Memory B cell (primary cell): ENCODE results near the gene TULP4.

ENCODE experiments used
- ATAC-seq: fragments of 150-1000 bp; cut with Tn5 transposase; 2 replicates; pipeline ENCODE4 v1.10.0; 2021; ENCODE audit warnings: low read depth, mild to moderate bottlenecking, moderate library complexity
- DNase-seq, 2 donors: peaks; one replicate each; pipeline ENCODE4 v3.0.0; 2022; ENCODE audit warnings: low spot score in 2 of 2
- H3K27ac Mint-ChIP-seq: one replicate; pipeline ENCODE4 v1.8.0; 2022; ENCODE audit warnings: mild to moderate bottlenecking, moderate library complexity, mixed read lengths
- H3K27me3 Mint-ChIP-seq: one replicate; pipeline ENCODE4 v1.8.0; 2022; ENCODE audit warnings: mixed read lengths
- H3K36me3 Mint-ChIP-seq: one replicate; pipeline ENCODE4 v1.8.0; 2022; ENCODE audit warnings: mild to moderate bottlenecking, mixed read lengths
- H3K4me1 Mint-ChIP-seq: one replicate; pipeline ENCODE4 v1.8.0; 2022; ENCODE audit warnings: mixed read lengths
- H3K4me3 Mint-ChIP-seq: one replicate; pipeline ENCODE4 v1.8.0; 2022; ENCODE audit warnings: mild to moderate bottlenecking, moderate library complexity, mixed read lengths
- H3K9me3 Mint-ChIP-seq: one replicate; pipeline ENCODE4 v1.8.0; 2022; ENCODE audit warnings: mixed read lengths

Gene TULP4, protein sequence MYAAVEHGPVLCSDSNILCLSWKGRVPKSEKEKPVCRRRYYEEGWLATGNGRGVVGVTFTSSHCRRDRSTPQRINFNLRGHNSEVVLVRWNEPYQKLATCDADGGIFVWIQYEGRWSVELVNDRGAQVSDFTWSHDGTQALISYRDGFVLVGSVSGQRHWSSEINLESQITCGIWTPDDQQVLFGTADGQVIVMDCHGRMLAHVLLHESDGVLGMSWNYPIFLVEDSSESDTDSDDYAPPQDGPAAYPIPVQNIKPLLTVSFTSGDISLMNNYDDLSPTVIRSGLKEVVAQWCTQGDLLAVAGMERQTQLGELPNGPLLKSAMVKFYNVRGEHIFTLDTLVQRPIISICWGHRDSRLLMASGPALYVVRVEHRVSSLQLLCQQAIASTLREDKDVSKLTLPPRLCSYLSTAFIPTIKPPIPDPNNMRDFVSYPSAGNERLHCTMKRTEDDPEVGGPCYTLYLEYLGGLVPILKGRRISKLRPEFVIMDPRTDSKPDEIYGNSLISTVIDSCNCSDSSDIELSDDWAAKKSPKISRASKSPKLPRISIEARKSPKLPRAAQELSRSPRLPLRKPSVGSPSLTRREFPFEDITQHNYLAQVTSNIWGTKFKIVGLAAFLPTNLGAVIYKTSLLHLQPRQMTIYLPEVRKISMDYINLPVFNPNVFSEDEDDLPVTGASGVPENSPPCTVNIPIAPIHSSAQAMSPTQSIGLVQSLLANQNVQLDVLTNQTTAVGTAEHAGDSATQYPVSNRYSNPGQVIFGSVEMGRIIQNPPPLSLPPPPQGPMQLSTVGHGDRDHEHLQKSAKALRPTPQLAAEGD (N-terminal part only)

GRCh38 chr6:158312165-158312564 lies at the start of gene TULP4:
Gene TULP4, plus strand, starts transcription at chr6:158312465. Its CDS starts 1,552 bp downstream, at chr6:158314017.
- Mint-ChIP-seq H3K36me3 (peaks cover 22% of the 10 kb centered on the region), H3K9me3 (no peaks in the 10 kb centered on the region), H3K27ac (peak within 1 kb of the TSS; percentile 58), H3K27me3 (no peaks in the 10 kb centered on the region), H3K4me1 (peaks cover 18% of the 10 kb centered on the region), H3K4me3 (no peak within 1 kb of the TSS)
- DNase-seq (no peak), ATAC-seq (no peak)

- no peak for ATAC-seq
- no peak overlapping the region for H3K4me3 Mint-ChIP-seq
- no peaks in the 10 kb centered on the region for H3K9me3 Mint-ChIP-seq
These were observed 49.5 kb upstream of the TULP4 start for GRCh38 chr6:158262755-158263154.

DNA sequence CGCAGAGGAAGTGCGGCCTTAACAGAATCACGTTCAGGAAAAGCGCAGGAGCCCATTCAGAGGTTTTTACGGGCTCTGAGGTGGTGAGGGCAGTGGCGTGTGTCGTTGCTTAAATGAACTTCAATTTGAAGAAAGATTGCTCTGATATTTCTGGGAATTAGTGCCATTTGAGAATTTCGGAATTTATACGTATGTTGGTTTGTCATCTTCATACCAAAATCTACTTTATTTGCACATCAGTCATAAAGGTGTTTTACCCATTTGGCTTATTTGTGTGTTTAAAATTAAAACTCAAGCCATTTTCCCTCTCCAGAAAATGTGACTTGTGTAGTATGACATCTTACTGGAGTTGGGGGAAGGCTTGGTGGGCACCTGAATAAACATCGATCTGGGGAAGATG lies 48.1 kb upstream of the TULP4 start:
- no peaks in the 10 kb centered on the region for H3K27me3 Mint-ChIP-seq
- H3K27ac Mint-ChIP-seq, result no peak overlapping the region
- no peaks in the 10 kb centered on the region for H3K9me3 Mint-ChIP-seq
- H3K4me3 Mint-ChIP-seq, result no peak overlapping the region
- peaks cover 14% of the 10 kb centered on the region for H3K4me1 Mint-ChIP-seq
- H3K36me3 Mint-ChIP-seq, result peaks cover 13% of the 10 kb centered on the region
- DNase-seq (no peak), ATAC-seq (no peak)

More at GRCh38 chr6:158262755-158263154, 49.5 kb upstream of the TULP4 start:
- Mint-ChIP-seq H3K27me3 (no peaks in the 10 kb centered on the region), H3K4me1 (peaks cover 20% of the 10 kb centered on the region), H3K27ac (no peak overlapping the region), H3K36me3 (peaks cover 14% of the 10 kb centered on the region)
- no peak for DNase-seq

DNA sequence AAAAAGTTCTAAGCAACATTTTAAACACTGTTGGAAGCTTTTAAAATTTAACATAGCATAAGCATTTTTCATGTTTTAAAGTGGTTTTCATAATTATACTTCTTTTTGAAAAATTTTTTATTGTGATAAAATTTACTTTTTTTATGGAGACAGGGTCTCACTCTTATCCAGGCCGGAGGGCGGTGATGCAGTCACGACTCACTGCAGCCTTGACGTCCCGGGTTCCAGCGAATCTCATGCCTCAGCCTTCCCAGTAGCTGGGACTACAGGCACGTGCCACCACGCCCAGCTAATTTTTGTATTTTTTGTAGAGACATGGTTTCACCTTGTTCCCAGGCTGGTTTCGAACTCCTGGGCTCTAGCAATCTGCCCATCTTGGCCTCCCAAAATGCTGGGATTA lies 46.1 kb upstream of the TULP4 start:
- Mint-ChIP-seq H3K27ac (no peak overlapping the region), H3K4me1 (peaks cover 13% of the 10 kb centered on the region), H3K36me3 (peaks cover 13% of the 10 kb centered on the region), H3K4me3 (no peak overlapping the region), H3K9me3 (no peaks in the 10 kb centered on the region), H3K27me3 (no peaks in the 10 kb centered on the region)
- no peak for DNase-seq
- ATAC-seq, result no peak

GRCh38 chr6:158268361-158269147 lies 43.7 kb upstream of the TULP4 start:
- peaks cover 19% of the 10 kb centered on the region for H3K36me3 Mint-ChIP-seq
- ATAC-seq, result no peak
- no peaks in the 10 kb centered on the region for H3K9me3 Mint-ChIP-seq
- H3K27ac Mint-ChIP-seq, result no peak overlapping the region
- DNase-seq, result no peak
- no peak overlapping the region for H3K4me3 Mint-ChIP-seq
- H3K4me1 Mint-ChIP-seq, result peaks cover 16% of the 10 kb centered on the region
- no peaks in the 10 kb centered on the region for H3K27me3 Mint-ChIP-seq

DNA sequence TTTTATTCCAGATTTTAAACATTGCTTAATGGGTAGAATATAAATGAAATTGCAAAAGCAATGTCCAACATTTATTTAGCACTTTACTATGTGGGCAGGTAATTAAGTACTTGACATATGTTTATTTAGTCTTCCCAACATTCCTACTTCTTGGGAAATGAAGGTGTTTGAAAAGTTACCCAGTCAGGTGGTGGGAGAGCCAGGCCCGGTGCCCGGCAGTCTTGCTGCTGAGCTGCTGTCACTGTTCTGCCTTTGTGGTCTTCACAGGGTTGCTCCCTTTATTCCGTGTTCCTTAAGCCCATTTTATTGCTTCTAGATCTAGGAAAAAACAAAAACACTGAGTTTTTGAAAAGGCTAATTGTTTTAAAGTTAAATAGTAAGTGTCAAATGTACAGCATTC lies 42.6 kb upstream of the TULP4 start:
- H3K27ac Mint-ChIP-seq, result no peak overlapping the region
- no peak for ATAC-seq
- no peaks in the 10 kb centered on the region for H3K9me3 Mint-ChIP-seq
- H3K27me3 Mint-ChIP-seq, result no peaks in the 10 kb centered on the region
- no peak overlapping the region for H3K4me3 Mint-ChIP-seq
- H3K36me3 Mint-ChIP-seq, result peaks cover 21% of the 10 kb centered on the region
- H3K4me1 Mint-ChIP-seq, result peaks cover 16% of the 10 kb centered on the region
- DNase-seq, result no peak

DNA sequence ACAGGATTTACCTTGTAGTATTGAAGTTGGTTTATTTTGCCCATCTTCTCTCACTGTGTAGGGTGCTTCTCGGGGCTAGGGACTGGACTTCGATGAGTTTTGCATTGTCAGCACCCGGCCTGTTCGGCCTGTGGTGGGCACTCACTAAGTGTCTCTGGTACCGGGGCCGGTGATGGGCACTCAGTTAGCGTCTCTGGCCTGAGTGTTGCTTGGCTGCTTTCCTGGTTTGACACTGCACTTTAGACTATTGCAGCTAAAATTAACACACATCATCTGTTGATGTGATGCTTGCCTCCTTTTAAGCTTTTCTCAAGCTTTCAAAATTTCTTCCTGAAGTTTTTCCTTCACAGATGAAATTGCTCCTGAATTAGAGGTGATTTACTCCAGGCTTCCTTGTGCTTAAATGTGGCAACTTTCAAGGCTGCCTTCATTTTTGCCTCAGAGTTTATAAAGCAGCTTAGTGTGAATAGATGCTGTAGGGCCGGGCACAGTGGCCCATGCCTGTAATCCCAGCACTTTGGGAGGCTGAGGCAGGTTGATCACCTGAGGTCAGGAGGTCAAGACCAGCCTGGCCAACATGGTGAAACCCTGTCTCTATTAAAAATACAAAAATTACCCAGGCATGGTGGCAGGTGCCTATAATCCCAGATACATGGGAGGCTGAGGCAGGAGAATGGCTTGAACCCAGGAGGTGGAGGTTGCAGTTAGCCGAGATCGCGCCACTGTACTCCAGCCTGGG lies 41.7 kb upstream of the TULP4 start:
- Mint-ChIP-seq H3K27ac (peak overlapping the region; percentile 50), H3K4me1 (peaks cover 19% of the 10 kb centered on the region), H3K27me3 (no peaks in the 10 kb centered on the region), H3K4me3 (no peak overlapping the region), H3K9me3 (no peaks in the 10 kb centered on the region), H3K36me3 (peaks cover 23% of the 10 kb centered on the region)
- ATAC-seq (no peak), DNase-seq (no peak)

DNA sequence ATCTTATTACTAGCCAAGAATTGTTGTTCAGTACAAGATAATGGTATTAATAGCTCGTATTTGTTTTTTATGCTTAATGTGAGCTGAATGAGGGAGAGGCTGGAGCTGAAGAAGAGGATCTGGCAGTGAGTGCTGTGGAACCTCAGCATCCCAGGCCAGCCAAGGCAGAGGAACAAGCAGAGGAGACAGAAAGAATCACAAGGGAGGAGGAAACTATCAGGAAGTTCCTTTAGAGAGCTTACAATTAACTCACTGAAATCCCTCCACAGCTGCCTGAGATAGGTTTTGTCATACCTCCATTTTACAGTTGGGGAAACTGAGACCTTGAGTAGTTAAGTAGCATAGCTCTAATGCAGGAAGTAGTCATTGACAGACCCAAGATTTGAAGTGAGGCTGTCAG lies 39.9 kb upstream of the TULP4 start:
- H3K36me3 Mint-ChIP-seq, result peaks cover 25% of the 10 kb centered on the region
- H3K9me3 Mint-ChIP-seq, result no peaks in the 10 kb centered on the region
- DNase-seq, result no peak
- no peaks in the 10 kb centered on the region for H3K27me3 Mint-ChIP-seq
- no peak overlapping the region for H3K27ac Mint-ChIP-seq
- H3K4me3 Mint-ChIP-seq, result no peak overlapping the region
- H3K4me1 Mint-ChIP-seq, result peaks cover 15% of the 10 kb centered on the region
- no peak for ATAC-seq

GRCh38 chr6:158278004-158278403 lies 34.3 kb upstream of the TULP4 start:
- DNase-seq (no peak), ATAC-seq (no peak)
- no peak overlapping the region for H3K4me3 Mint-ChIP-seq
- peaks cover 14% of the 10 kb centered on the region for H3K4me1 Mint-ChIP-seq
- no peak overlapping the region for H3K27ac Mint-ChIP-seq
- no peaks in the 10 kb centered on the region for H3K9me3 Mint-ChIP-seq
- H3K36me3 Mint-ChIP-seq, result peaks cover 14% of the 10 kb centered on the region
- no peaks in the 10 kb centered on the region for H3K27me3 Mint-ChIP-seq

- DNase-seq, result no peak
- Mint-ChIP-seq H3K27me3 (no peaks in the 10 kb centered on the region), H3K4me1 (peaks cover 22% of the 10 kb centered on the region), H3K36me3 (peaks cover 13% of the 10 kb centered on the region), H3K27ac (no peak overlapping the region), H3K9me3 (no peaks in the 10 kb centered on the region), H3K4me3 (no peak overlapping the region)
- ATAC-seq, result no peak
These were observed 32.6 kb upstream of the TULP4 start for GRCh38 chr6:158279615-158280014.

DNA sequence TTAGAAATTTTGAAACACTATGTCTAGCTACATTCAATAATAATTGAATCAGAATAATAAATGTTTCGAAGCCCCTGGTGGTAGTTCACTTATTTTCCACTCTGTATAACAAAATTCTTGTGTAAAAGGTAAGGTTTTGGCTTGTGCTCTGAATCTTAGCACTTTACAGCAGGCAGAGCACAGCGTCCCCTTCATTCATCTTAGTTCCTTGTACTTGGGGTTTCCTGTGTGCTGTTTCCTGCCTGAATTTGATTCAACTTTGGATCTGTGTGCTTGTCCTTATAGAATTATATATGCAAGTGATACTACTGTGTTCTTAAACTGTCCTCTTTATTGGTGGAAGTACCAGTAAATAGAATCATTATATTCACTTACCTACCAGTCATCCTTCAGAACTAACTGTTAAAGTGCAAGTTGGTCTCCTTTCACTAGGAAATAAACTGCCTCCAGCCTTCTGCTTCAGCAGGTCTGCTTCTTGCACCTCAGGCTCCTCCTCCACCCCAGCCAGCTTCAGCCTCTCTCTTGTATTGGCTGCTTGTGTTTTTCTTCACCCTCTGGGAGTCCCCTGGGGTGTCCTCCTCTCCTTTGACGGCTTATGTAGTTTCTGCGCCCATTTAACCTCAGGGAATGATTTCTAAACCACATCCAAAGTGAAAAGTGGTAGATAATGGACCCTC lies 28.8 kb upstream of the TULP4 start:
- H3K27ac Mint-ChIP-seq, result peak overlapping the region; percentile 79
- no peak for DNase-seq
- no peak overlapping the region for H3K4me3 Mint-ChIP-seq
- peaks cover 26% of the 10 kb centered on the region for H3K4me1 Mint-ChIP-seq
- peak; percentile 73 for ATAC-seq
- H3K27me3 Mint-ChIP-seq, result no peaks in the 10 kb centered on the region
- H3K36me3 Mint-ChIP-seq, result peaks cover 16% of the 10 kb centered on the region
- H3K9me3 Mint-ChIP-seq, result no peaks in the 10 kb centered on the region

GRCh38 chr6:158284007-158284875 lies 28.0 kb upstream of the TULP4 start:
- Mint-ChIP-seq H3K4me3 (no peak overlapping the region), H3K4me1 (peaks cover 30% of the 10 kb centered on the region), H3K9me3 (no peaks in the 10 kb centered on the region), H3K36me3 (peaks cover 14% of the 10 kb centered on the region), H3K27ac (peak overlapping the region; percentile 79), H3K27me3 (no peaks in the 10 kb centered on the region)
- no peak for DNase-seq
- peak; percentile 60 for ATAC-seq
